Cardiac muscle cell (in vitro differentiated cells and primary cell): ENCODE results near the gene IKZF2. TPM values are rescaled to one million over a fixed set of nuclear protein-coding genes. Genes with fewer than 3 reads are reported as not detected.

Experiments used
- DNase-seq, 2 donors: peaks; one replicate each; pipeline versions ENCODE4 v3.0.0 to v3.0.0-alpha.2; 2010 to 2017; ENCODE audit warnings: low read depth in 1 of 2, low spot score in 1 of 2
- H3K27ac ChIP-seq: fragments of 200-600 bp; sonication (generic); 2 replicates; pipeline ENCODE4 v1.5.1; 2016
- H3K27me3 ChIP-seq: fragments of 200-600 bp; sonication (generic); 2 replicates; pipeline ENCODE4 v1.6.0; 2016; ENCODE audit warnings: control low read depth
- H3K36me3 ChIP-seq: fragments of 200-600 bp; sonication (generic); 2 replicates; pipeline ENCODE4 v1.5.1; 2016; ENCODE audit warnings: control low read depth
- H3K4me1 ChIP-seq: fragments of 200-600 bp; sonication (generic); 2 replicates; pipeline ENCODE4 v1.8.1; 2017; ENCODE audit warnings: low read depth, mild to moderate bottlenecking, mixed run types
- H3K4me3 ChIP-seq: fragments of 200-600 bp; sonication (generic); 2 replicates; pipeline ENCODE4 v1.5.1; 2016; ENCODE audit warnings: mild to moderate bottlenecking
- H3K9me3 ChIP-seq: fragments of 200-600 bp; sonication (generic); 2 replicates; pipeline ENCODE4 v1.5.1; 2017; ENCODE audit warnings: low read depth, mild to moderate bottlenecking, control low read depth
- polyA plus RNA-seq: library from polyadenylated mRNA; unstranded; fragments of >200 nt; fragmentation: Nextera tagmentation; extraction: Ambion mirVana; gene quantifications from 2 replicates; pipeline ENCODE4 v1.2.1, GENCODE V29; 2016
- total RNA-seq: library from RNA; depleted of rRNA; stranded (reverse); fragments of >200 nt; gene quantifications from 2 replicates; pipeline ENCODE4 v1.2.3, GENCODE V29; 2016
- TF ChIP-seq, protein P1 (sequence below): IDR thresholded peaks from 2 replicates; pipeline ENCODE4 v1.5.1; 2012; ENCODE audit warnings: low read depth, mild to moderate bottlenecking, low read length

IKZF2 gene
- total and polyA plus RNA-seq, 2 experiments from 2014 or later, result 3.1 to 10.8 TPM

- Histone ChIP-seq H3K27me3 (no peaks in the 10 kb centered on the region), H3K4me1 (peaks cover 17% of the 10 kb centered on the region), H3K9me3 (no peaks in the 10 kb centered on the region), H3K4me3 (peak overlapping the region; percentile 93), H3K36me3 (no peaks in the 10 kb centered on the region), H3K27ac (no peak overlapping the region)
- TF ChIP-seq, protein P1, sequence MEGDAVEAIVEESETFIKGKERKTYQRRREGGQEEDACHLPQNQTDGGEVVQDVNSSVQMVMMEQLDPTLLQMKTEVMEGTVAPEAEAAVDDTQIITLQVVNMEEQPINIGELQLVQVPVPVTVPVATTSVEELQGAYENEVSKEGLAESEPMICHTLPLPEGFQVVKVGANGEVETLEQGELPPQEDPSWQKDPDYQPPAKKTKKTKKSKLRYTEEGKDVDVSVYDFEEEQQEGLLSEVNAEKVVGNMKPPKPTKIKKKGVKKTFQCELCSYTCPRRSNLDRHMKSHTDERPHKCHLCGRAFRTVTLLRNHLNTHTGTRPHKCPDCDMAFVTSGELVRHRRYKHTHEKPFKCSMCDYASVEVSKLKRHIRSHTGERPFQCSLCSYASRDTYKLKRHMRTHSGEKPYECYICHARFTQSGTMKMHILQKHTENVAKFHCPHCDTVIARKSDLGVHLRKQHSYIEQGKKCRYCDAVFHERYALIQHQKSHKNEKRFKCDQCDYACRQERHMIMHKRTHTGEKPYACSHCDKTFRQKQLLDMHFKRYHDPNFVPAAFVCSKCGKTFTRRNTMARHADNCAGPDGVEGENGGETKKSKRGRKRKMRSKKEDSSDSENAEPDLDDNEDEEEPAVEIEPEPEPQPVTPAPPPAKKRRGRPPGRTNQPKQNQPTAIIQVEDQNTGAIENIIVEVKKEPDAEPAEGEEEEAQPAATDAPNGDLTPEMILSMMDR, result no peak
- no peak for DNase-seq
These were observed 2.7 kb downstream of the IKZF2 start for GRCh38 chr2:213148572-213149261.

DNA sequence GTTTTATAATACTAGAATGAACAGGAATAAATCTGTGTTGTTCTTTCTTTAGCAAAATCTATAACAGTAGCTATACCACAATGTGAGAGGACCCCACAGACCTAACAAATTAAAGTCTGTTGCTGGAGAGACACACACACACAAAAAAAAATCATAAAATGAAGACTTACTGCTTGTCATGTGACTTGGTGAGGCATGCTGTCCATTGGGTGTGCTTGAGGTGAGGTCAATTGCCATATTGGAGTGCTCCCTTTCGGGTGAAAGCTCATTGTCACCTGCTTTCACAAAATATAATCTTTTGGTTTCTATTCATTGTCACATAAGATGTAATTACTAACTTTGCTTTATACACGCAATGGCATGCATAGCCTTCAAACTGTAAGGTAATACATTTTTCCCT, 3.9 kb downstream of the IKZF2 start:
- Histone ChIP-seq H3K36me3 (no peaks in the 10 kb centered on the region), H3K4me3 (no peak overlapping the region), H3K27ac (no peak overlapping the region), H3K27me3 (no peaks in the 10 kb centered on the region), H3K9me3 (no peaks in the 10 kb centered on the region), H3K4me1 (peaks cover 12% of the 10 kb centered on the region)
- TF ChIP-seq, protein P1, result no peak
- no peak for DNase-seq

- Histone ChIP-seq H3K36me3 (no peaks in the 10 kb centered on the region), H3K4me1 (peaks cover 12% of the 10 kb centered on the region), H3K9me3 (no peaks in the 10 kb centered on the region), H3K4me3 (no peak overlapping the region), H3K27me3 (no peaks in the 10 kb centered on the region), H3K27ac (no peak overlapping the region)
- TF ChIP-seq, protein P1, result no peak
- no peak for DNase-seq
These were observed 5.6 kb downstream of the IKZF2 start for GRCh38 chr2:213145715-213146242.

DNA sequence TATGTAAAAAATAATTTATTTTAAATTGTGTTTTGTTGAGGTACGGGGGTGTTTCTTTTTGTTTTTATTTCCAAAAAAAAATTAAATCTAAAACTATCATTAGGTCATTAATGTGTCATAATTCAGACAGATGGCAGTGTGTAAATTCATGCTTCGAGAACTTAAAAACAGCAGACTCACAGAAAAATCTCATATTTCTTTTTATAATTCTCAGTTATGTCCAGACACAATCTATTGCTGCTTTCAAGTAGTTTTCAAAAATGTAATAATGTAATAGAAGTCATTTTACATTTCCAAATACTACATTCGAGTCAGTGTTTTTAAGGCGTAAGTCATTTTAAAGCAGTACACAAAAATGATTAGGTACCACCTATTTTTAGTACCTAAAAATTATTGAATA, 14.3 kb downstream of the IKZF2 start:
- no peaks in the 10 kb centered on the region for H3K4me1 ChIP-seq
- DNase-seq, result no peak
- H3K9me3 ChIP-seq, result no peaks in the 10 kb centered on the region
- no peaks in the 10 kb centered on the region for H3K36me3 ChIP-seq
- H3K4me3 ChIP-seq, result no peak overlapping the region
- H3K27ac ChIP-seq, result no peak overlapping the region
- TF ChIP-seq, protein P1, result no peak
- H3K27me3 ChIP-seq, result no peaks in the 10 kb centered on the region

DNA sequence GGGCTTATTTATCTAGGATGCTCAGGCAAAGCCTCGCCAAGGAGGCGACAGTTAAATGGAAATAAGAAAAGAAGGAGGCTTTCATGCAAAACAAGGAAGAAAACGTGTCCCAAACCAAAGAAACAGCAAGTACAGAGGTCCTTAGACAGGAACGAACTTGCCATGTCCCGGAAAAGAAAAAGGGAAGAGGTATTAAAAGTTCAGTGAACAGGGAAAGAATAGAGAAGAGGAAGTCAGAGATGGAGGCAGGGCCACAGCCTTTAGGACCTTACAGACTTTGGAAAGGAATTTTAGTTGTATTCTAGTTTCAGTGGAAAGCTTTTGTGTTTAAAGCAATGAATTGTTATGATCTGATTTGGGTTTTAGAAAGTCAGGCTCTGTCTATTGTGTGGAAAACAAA, 22.1 kb downstream of the IKZF2 start:
- no peaks in the 10 kb centered on the region for H3K9me3 ChIP-seq

More for the DNA sequence above, 22.1 kb downstream of the IKZF2 start:
- no peak overlapping the region for H3K4me3 ChIP-seq
- no peaks in the 10 kb centered on the region for H3K27me3 ChIP-seq
- H3K4me1 ChIP-seq, result peaks cover under 1% of the 10 kb centered on the region
- DNase-seq, result no peak
- TF ChIP-seq, protein P1, result no peak
- no peaks in the 10 kb centered on the region for H3K36me3 ChIP-seq
- H3K27ac ChIP-seq, result no peak overlapping the region
